HepG2 (cell line): ENCODE results near the gene B4GALT7. TPM values are rescaled to one million over a fixed set of nuclear protein-coding genes. Genes with fewer than 3 reads are reported as not detected.

Experiments used
- ATAC-seq: fragments of 200-7000 bp; cut with Tn5 transposase; 3 replicates; pipeline ENCODE4 v1.9.1; 2020; ENCODE audit warnings: mild to moderate bottlenecking, moderate library complexity
- BruUV-seq: library from RNA; stranded (reverse); fragments of 400-500 nt; replicated peaks from 2 replicates; lab custom pipeline; 2021; lab: Mats Ljungman, UMichigan
- CTCF ChIA-PET: fragments of 300-600 bp; formaldehyde crosslinking; extraction: SDS; loops from one replicate; lab custom pipeline; 2021; ENCODE audit warnings: low total read pairs, inconsistent platforms, low intra/inter-chr PET ratio; lab: Yijun Ruan, JAX
- POLR2A ChIA-PET: fragments of 350-600 bp; sonication (Branson Sonifier 250); formaldehyde crosslinking; loops from one replicate; lab custom pipeline; 2020; ENCODE audit warnings: antibody characterized with exemption, inconsistent platforms; lab: Yijun Ruan, JAX
- DNase-seq: peaks from one replicate; pipeline ENCODE4 v3.0.0-alpha.2; 2015; ENCODE audit warnings: low spot score
- FAIRE-seq: peaks from 3 replicates; lab custom pipeline; 2011; peaks lifted over from hg19 to GRCh38; lab: Jason Lieb, UNC
- H2AFZ ChIP-seq: one replicate; pipeline ENCODE4 v1.6.1; 2011; ENCODE audit warnings: low read length, inconsistent platforms
- H3K27ac ChIP-seq: fragments of 300-600 bp; 3 replicates; pipeline ENCODE4 v1.8.0; 2011; ENCODE audit warnings: mixed run types, mild to moderate bottlenecking, mixed read lengths, low read length, inconsistent platforms; ENCODE audit not compliant: insufficient read depth; ENCODE audit errors: extremely low read length
- H3K27me3 ChIP-seq, 2 experiments: fragments of 200-600 bp in 1 of 2; 2 replicates in 1 of 2; 3 replicates in 1 of 2; pipeline versions ENCODE4 v1.6.0 to v1.8.0; 2011; ENCODE audit warnings: low read length in 2 of 2, mild to moderate bottlenecking in 2 of 2, moderate library complexity in 2 of 2, inconsistent platforms in 1 of 2; ENCODE audit not compliant: insufficient read depth in 2 of 2, control insufficient read depth in 1 of 2
- H3K36me3 ChIP-seq, 2 experiments: fragments of 200-600 bp in 1 of 2; replicated peaks in 1 of 2; 2 replicates in 1 of 2; 3 replicates in 1 of 2; pipeline versions ENCODE4 v1.5.1 to v1.8.0; 2011; ENCODE audit warnings: low read length in 2 of 2, inconsistent platforms in 1 of 2; ENCODE audit not compliant: insufficient read depth in 2 of 2, control insufficient read depth in 1 of 2
- H3K4me1 ChIP-seq: 2 replicates; pipeline ENCODE4 v1.5.1; 2012; ENCODE audit warnings: low read length, inconsistent platforms; ENCODE audit not compliant: insufficient read depth
- H3K4me2 ChIP-seq: 2 replicates; pipeline ENCODE4 v1.6.0; 2011; ENCODE audit warnings: low read depth, low read length, inconsistent platforms
- H3K4me3 ChIP-seq, 3 experiments: fragments of 200-600 bp in 1 of 3; sonication (generic), shearing (Covaris generic) in 1 of 3; replicated peaks in 1 of 3; 2 replicates each; pipeline ENCODE4 v1.5.1; 2011 to 2016; ENCODE audit warnings: low read length in 3 of 3, inconsistent platforms in 2 of 3, low read depth in 2 of 3, mild to moderate bottlenecking in 2 of 3, control low read depth in 1 of 3, mixed read lengths in 1 of 3; ENCODE audit not compliant: insufficient read depth in 1 of 3
- H3K79me2 ChIP-seq: one replicate; pipeline ENCODE4 v1.6.1; 2011; ENCODE audit warnings: low read length, inconsistent platforms; ENCODE audit not compliant: insufficient read depth
- H3K9ac ChIP-seq: 2 replicates; pipeline ENCODE4 v1.6.0; 2011; ENCODE audit warnings: mild to moderate bottlenecking, low read depth, low read length, inconsistent platforms; ENCODE audit not compliant: insufficient read depth
- H3K9me3 ChIP-seq: 2 replicates; pipeline ENCODE4 v1.5.1; 2012; ENCODE audit warnings: mild to moderate bottlenecking, low read length
- H4K20me1 ChIP-seq: 2 replicates; pipeline ENCODE4 v1.6.0; 2011; ENCODE audit warnings: inconsistent platforms, mild to moderate bottlenecking, low read length, moderate library complexity; ENCODE audit not compliant: insufficient read depth
- FOSL1 ChIP-seq: sonication (generic); formaldehyde crosslinking; IDR thresholded peaks from 2 replicates; pipeline ENCODE4 v1.9.0; 2021; ENCODE audit warnings: missing genetic modification reagents, borderline replicate concordance
- GATA4 ChIP-seq: sonication (generic); IDR thresholded peaks from 2 replicates; pipeline ENCODE4 v1.6.1; 2016; ENCODE audit warnings: antibody characterized with exemption, low read depth, borderline replicate concordance
- NCOA2 ChIP-seq: sonication (generic); formaldehyde crosslinking; IDR thresholded peaks from 2 replicates; pipeline ENCODE4 v1.8.0; 2022; ENCODE audit warnings: inconsistent platforms
- SOX5 ChIP-seq: IDR thresholded peaks from 2 replicates; pipeline ENCODE4 v1.6.1; 2016; ENCODE audit warnings: borderline replicate concordance
- ZNF335 ChIP-seq: sonication (generic); formaldehyde crosslinking; IDR thresholded peaks from 2 replicates; pipeline ENCODE4 v1.4.0; 2020; ENCODE audit warnings: missing genetic modification reagents
- ZSCAN21 ChIP-seq: sonication (generic); formaldehyde crosslinking; IDR thresholded peaks from 2 replicates; pipeline ENCODE4 v1.8.0; 2022; ENCODE audit warnings: mild to moderate bottlenecking, missing genetic modification reagents, moderate library complexity, borderline replicate concordance
- WGBS: methylation state at CpG from one replicate; pipeline ENCODE4 v1.1.6; 2017; ENCODE audit warnings: low lambda C conversion rate; 5-methylcytosine and 5-hydroxymethylcytosine counted together
- in situ Hi-C: cut with HindIII; loops from 2 replicates; pipeline ENCODE4 v1.10.0; 2017; ENCODE audit warnings: low pct_unique_long_range_greater_than_20kb; ENCODE audit not compliant: extremely low pct_ligation_motif_present
- intact Hi-C: fragments of 100-400 bp; cut with micrococcal nuclease; formaldehyde crosslinking; loops from one replicate; pipeline ENCODE4 v1.10.0; 2022; ENCODE audit not compliant: unreplicated experiment
- polyA plus RNA-seq, 8 experiments: library from polyadenylated mRNA; depleted of rRNA in 3 of 8; stranded (reverse) in 7 of 8; unstranded in 1 of 8; fragments of >200 nt; fragmentation: Illumina TruSeq in 4 of 8; extraction: Trizol in 4 of 8; gene quantifications; 2 replicates each; pipeline versions ENCODE4 v1.2.1 to v1.2.3, GENCODE V29; 2011 to 2016; ENCODE audit warnings: low read depth in 4 of 8, missing spikeins in 1 of 8, mixed read lengths in 1 of 8; ENCODE audit not compliant: insufficient read depth in 1 of 8
- total RNA-seq, 5 experiments: library from RNA; depleted of rRNA; stranded (reverse); fragments of >200 nt; fragmentation: Illumina TruSeq; extraction: Trizol; gene quantifications; 2 replicates each; pipeline ENCODE4 v1.2.3, GENCODE V29; 2016; ENCODE audit warnings: low read depth in 1 of 5
- TF ChIP-seq, protein P1 (sequence below): IDR thresholded peaks from 2 replicates; pipeline ENCODE4 v1.6.1; 2012; ENCODE audit warnings: inconsistent platforms
- TF ChIP-seq, protein P2 (sequence below): sonication (generic); formaldehyde crosslinking; IDR thresholded peaks from 2 replicates; pipeline ENCODE4 v1.5.0; 2020; ENCODE audit warnings: mild to moderate bottlenecking, missing genetic modification reagents, borderline replicate concordance
- TF ChIP-seq, protein P3 (sequence below): IDR thresholded peaks from 2 replicates; pipeline ENCODE4 v1.6.1; 2012; ENCODE audit warnings: low read depth, low read length, improper control_type of control experiment
- TF ChIP-seq, protein P4 (sequence below): sonication (generic); formaldehyde crosslinking; IDR thresholded peaks from 2 replicates; pipeline ENCODE4 v1.4.0; 2020; ENCODE audit warnings: missing genetic modification reagents

The B4GALT7 gene
- total and polyA plus RNA-seq, 2 of the 13 experiments (the other 11 are each of a cell fraction or from before 2014, with no cell fraction given): 16.4 to 20.5 TPM

DNA sequence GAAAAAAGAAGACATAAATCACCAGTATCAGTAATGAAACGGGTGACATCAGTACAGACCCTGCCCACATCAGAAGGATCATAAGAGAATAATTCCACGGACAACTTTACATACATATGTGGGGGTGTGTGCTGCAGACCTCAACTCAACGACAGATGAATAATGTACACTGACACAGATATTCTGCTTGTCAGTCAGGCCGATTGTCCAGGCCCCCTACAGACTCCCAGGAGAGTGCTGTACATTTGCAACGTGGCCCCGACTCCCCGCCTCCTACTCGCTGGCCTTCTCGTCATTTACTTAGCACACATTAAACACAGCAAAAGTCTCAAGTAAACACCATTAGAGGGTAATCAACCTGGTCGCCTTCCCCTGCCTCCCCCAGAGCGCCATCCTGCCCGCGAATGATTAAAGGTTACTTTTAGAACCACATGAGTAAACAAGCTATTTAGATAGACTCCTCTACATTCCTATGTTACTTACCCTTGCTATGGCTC, 11.5 kb upstream of the B4GALT7 start:
- intact Hi-C loops: loop anchor here (2.0 kb wide), 1 partner anchor 32 kb away; no protein-coding TSS in a partner anchor
- H3K36me3 ChIP-seq: peaks cover 2% of the 10 kb centered on the region in 2 experiments; a peak in 4 of 5 replicates
- no peak overlapping the region for H3K27ac ChIP-seq
- no peaks in the 10 kb centered on the region for H3K9me3 ChIP-seq
- no peak overlapping the region for H3K9ac ChIP-seq
- peaks cover 2 to 13% of the 10 kb centered on the region in 2 experiments; a peak in 4 of 5 replicates for H3K27me3 ChIP-seq
- H4K20me1 ChIP-seq: no peaks in the 10 kb centered on the region
- peak; percentile 78 for FAIRE-seq
- in situ Hi-C loops: no loop called here
- H3K79me2 ChIP-seq: peaks cover 14% of the 10 kb centered on the region
- ChIA-PET CTCF (no interaction called here), POLR2A (interaction anchor here (0.9 kb wide), 1 partner anchor 11 kb away, joined by 3 read pairs; the partner anchor contains the start of gene B4GALT7)
- no peak overlapping the region for H2AFZ ChIP-seq
- WGBS: under 1% methylated on average over 12 of the region's 13 CpGs
- peak overlapping the region; percentile 59 for H3K4me2 ChIP-seq
- DNase-seq: peak; percentile 84
- ATAC-seq: peak; percentile 82
- peak overlapping the region in 1 of 3 experiments; percentile 26; a peak in 2 of 6 replicates for H3K4me3 ChIP-seq
- H3K4me1 ChIP-seq: peaks cover 34% of the 10 kb centered on the region
- no TSS peak for BruUV-seq
- no peak for TF ChIP-seq FOSL1
- TF ChIP-seq NCOA2 (CRISPR knock-in tag): peak; percentile 45; the same call in 1 of the 2 replicates
- TF ChIP-seq, protein P1, sequence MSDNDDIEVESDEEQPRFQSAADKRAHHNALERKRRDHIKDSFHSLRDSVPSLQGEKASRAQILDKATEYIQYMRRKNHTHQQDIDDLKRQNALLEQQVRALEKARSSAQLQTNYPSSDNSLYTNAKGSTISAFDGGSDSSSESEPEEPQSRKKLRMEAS: peak; percentile 38; the same call in 1 of the 2 replicates
- TF ChIP-seq, protein P2, sequence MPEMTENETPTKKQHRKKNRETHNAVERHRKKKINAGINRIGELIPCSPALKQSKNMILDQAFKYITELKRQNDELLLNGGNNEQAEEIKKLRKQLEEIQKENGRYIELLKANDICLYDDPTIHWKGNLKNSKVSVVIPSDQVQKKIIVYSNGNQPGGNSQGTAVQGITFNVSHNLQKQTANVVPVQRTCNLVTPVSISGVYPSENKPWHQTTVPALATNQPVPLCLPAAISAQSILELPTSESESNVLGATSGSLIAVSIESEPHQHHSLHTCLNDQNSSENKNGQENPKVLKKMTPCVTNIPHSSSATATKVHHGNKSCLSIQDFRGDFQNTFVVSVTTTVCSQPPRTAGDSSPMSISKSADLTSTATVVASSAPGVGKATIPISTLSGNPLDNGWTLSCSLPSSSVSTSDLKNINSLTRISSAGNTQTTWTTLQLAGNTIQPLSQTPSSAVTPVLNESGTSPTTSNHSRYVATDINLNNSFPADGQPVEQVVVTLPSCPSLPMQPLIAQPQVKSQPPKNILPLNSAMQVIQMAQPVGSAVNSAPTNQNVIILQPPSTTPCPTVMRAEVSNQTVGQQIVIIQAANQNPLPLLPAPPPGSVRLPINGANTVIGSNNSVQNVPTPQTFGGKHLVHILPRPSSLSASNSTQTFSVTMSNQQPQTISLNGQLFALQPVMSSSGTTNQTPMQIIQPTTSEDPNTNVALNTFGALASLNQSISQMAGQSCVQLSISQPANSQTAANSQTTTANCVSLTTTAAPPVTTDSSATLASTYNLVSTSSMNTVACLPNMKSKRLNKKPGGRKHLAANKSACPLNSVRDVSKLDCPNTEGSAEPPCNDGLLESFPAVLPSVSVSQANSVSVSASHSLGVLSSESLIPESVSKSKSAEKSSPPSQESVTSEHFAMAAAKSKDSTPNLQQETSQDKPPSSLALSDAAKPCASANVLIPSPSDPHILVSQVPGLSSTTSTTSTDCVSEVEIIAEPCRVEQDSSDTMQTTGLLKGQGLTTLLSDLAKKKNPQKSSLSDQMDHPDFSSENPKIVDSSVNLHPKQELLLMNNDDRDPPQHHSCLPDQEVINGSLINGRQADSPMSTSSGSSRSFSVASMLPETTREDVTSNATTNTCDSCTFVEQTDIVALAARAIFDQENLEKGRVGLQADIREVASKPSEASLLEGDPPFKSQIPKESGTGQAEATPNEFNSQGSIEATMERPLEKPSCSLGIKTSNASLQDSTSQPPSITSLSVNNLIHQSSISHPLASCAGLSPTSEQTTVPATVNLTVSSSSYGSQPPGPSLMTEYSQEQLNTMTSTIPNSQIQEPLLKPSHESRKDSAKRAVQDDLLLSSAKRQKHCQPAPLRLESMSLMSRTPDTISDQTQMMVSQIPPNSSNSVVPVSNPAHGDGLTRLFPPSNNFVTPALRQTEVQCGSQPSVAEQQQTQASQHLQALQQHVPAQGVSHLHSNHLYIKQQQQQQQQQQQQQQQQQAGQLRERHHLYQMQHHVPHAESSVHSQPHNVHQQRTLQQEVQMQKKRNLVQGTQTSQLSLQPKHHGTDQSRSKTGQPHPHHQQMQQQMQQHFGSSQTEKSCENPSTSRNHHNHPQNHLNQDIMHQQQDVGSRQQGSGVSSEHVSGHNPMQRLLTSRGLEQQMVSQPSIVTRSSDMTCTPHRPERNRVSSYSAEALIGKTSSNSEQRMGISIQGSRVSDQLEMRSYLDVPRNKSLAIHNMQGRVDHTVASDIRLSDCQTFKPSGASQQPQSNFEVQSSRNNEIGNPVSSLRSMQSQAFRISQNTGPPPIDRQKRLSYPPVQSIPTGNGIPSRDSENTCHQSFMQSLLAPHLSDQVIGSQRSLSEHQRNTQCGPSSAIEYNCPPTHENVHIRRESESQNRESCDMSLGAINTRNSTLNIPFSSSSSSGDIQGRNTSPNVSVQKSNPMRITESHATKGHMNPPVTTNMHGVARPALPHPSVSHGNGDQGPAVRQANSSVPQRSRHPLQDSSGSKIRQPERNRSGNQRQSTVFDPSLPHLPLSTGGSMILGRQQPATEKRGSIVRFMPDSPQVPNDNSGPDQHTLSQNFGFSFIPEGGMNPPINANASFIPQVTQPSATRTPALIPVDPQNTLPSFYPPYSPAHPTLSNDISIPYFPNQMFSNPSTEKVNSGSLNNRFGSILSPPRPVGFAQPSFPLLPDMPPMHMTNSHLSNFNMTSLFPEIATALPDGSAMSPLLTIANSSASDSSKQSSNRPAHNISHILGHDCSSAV: no peak
- no peak for TF ChIP-seq ZNF335
- 0 out of 2 replicates have a peak, but pooled peaks have one; percentile 33 for TF ChIP-seq ZSCAN21 (CRISPR knock-in tag)
- peak; percentile 63; the same call in 1 of the 2 replicates for TF ChIP-seq SOX5
- TF ChIP-seq, protein P3, sequence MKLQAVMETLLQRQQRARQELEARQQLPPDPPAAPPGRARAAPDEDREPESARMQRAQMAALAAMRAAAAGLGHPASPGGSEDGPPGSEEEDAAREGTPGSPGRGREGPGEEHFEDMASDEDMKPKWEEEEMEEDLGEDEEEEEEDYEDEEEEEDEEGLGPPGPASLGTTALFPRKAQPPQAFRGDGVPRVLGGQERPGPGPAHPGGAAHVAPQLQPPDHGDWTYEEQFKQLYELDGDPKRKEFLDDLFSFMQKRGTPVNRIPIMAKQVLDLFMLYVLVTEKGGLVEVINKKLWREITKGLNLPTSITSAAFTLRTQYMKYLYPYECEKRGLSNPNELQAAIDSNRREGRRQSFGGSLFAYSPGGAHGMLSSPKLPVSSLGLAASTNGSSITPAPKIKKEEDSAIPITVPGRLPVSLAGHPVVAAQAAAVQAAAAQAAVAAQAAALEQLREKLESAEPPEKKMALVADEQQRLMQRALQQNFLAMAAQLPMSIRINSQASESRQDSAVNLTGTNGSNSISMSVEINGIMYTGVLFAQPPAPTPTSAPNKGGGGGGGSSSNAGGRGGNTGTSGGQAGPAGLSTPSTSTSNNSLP: peak; percentile 77
- TF ChIP-seq GATA4: no peak
- TF ChIP-seq, protein P4, sequence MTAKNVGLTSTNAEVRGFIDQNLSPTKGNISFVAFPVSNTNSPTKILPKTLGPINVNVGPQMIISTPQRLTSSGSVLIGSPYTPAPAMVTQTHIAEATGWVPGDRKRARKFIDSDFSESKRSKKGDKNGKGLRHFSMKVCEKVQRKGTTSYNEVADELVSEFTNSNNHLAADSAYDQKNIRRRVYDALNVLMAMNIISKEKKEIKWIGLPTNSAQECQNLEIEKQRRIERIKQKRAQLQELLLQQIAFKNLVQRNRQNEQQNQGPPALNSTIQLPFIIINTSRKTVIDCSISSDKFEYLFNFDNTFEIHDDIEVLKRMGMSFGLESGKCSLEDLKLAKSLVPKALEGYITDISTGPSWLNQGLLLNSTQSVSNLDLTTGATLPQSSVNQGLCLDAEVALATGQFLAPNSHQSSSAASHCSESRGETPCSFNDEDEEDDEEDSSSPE: 0 out of 2 replicates have a peak, but pooled peaks have one; percentile 37
